ENCODE measurements around the gene TPRN. TPM values are rescaled to one million over a fixed set of nuclear protein-coding genes. Genes with fewer than 3 reads are reported as not detected.

TPRN gene
- total RNA-seq, 1 donor = 6.9 TPM

GRCh38 chr9:137226338-137227053 lies 26.0 kb upstream of the TPRN start:
- DNase-seq (ENCODE audit: low read depth) = no peak
- no peak for TF ChIP-seq CTCF (IDR thresholded peaks at IDR 0.05; ENCODE audit: insufficient read depth, low read depth, low read length)
- no peak overlapping the region for H3K4me3 ChIP-seq (ENCODE audit: low read depth, low read length)

GRCh38 chr9:137225699-137226331 lies 25.3 kb upstream of the TPRN start:
- TF ChIP-seq CTCF (IDR thresholded peaks at IDR 0.05; ENCODE audit: insufficient read depth, low read depth, low read length) = no peak
- no peak for DNase-seq (ENCODE audit: low read depth)
- H3K4me3 ChIP-seq (ENCODE audit: low read depth, low read length) = no peak overlapping the region

GRCh38 chr9:137224830-137225694 lies 24.5 kb upstream of the TPRN start, which contains the start of gene CYSRT1:
TSS of gene CYSRT1 (plus strand) at chr9:137225174. CDS start at chr9:137225622, 448 bp downstream.
- TF ChIP-seq CTCF (IDR thresholded peaks at IDR 0.05; ENCODE audit: insufficient read depth, low read depth, low read length) = no peak

GRCh38 chr9:137223078-137223970 lies 22.8 kb upstream of the TPRN start:
- H3K4me3 ChIP-seq (ENCODE audit: low read depth, low read length) = peak overlapping the region; percentile 88
- DNase-seq (ENCODE audit: low read depth) = peak; percentile 98
- TF ChIP-seq CTCF (IDR thresholded peaks at IDR 0.05; ENCODE audit: insufficient read depth, low read depth, low read length) = no peak

More at GRCh38 chr9:137224830-137225694, 24.5 kb upstream of the TPRN start, which contains the start of gene CYSRT1:
- no peak for DNase-seq (ENCODE audit: low read depth)
- peak within 1 kb of the TSS; percentile 88 for H3K4me3 ChIP-seq (ENCODE audit: low read depth, low read length)

- DNase-seq (ENCODE audit: low read depth) = no peak
- H3K4me3 ChIP-seq (ENCODE audit: low read depth, low read length) = peak within 1 kb of the TSS; percentile 54
- no peak for TF ChIP-seq CTCF (IDR thresholded peaks at IDR 0.05; ENCODE audit: insufficient read depth, low read depth, low read length)
Measured at GRCh38 chr9:137222190-137223077, 21.9 kb upstream of the TPRN start, which contains the start of gene RNF208. TSS of gene RNF208 (minus strand) at chr9:137222240. CDS start at chr9:137221212, 1,028 bp downstream.

All from fibroblast of villous mesenchyme (primary cell).